Embryonic facial prominence (tissue), 1 donor: ENCODE data around the gene DPPA2.

Source experiments
- DNase-seq: peaks from one replicate; pipeline ENCODE4 v3.0.0-alpha.2; 2016; ENCODE audit errors: extremely low spot score

The DPPA2 gene

GRCh38 chr3:109325109-109325508, 8.8 kb upstream of the DPPA2 start:
- DNase-seq = no peak

GRCh38 chr3:109313061-109313460, 3.3 kb downstream of the DPPA2 start:
- DNase-seq = no peak

GRCh38 chr3:109297496-109297895, 18.8 kb downstream of the DPPA2 start:
- no peak for DNase-seq

GRCh38 chr3:109284071-109284470, 32.2 kb downstream of the DPPA2 start:
- DNase-seq = no peak

- no peak for DNase-seq
Observed at GRCh38 chr3:109278546-109278945, 37.8 kb downstream of the DPPA2 start.

GRCh38 chr3:109278141-109278540, 38.2 kb downstream of the DPPA2 start:
- DNase-seq = no peak

- no peak for DNase-seq
Observed at GRCh38 chr3:109275702-109276293, 40.5 kb downstream of the DPPA2 start.

GRCh38 chr3:109270779-109271178, 45.5 kb downstream of the DPPA2 start:
- no peak for DNase-seq

GRCh38 chr3:109269577-109270275, 46.6 kb downstream of the DPPA2 start:
- DNase-seq = no peak

- no peak for DNase-seq
Observed at GRCh38 chr3:109268181-109268580, 48.1 kb downstream of the DPPA2 start.

GRCh38 chr3:109265295-109265694, 51.0 kb downstream of the DPPA2 start:
- no peak for DNase-seq

GRCh38 chr3:109257269-109257668, 59.0 kb downstream of the DPPA2 start:
- DNase-seq = no peak

- DNase-seq = no peak
Observed at GRCh38 chr3:109254770-109255169, 61.5 kb downstream of the DPPA2 start.

- DNase-seq = no peak
Observed at GRCh38 chr3:109252641-109253040, 63.7 kb downstream of the DPPA2 start.
